GM23338 (cell line): Measurements from ENCODE around the gene IGFLR1. TPM values are rescaled to one million over a fixed set of nuclear protein-coding genes. Genes with fewer than 3 reads are reported as not detected.

Experiments used
- ATAC-seq: fragments of 200-7000 bp; cut with Tn5 transposase; 3 replicates; pipeline ENCODE4 v1.9.1; 2020
- DNase-seq: peaks from one replicate; pipeline ENCODE4 v3.0.0-alpha.2; 2015; ENCODE audit warnings: low spot score
- H2AFZ ChIP-seq: fragments of 200-600 bp; sonication (generic); 2 replicates; pipeline ENCODE4 v1.8.0; 2016; ENCODE audit warnings: antibody characterized with exemption, mild to moderate bottlenecking, moderate library complexity
- H3F3A ChIP-seq: fragments of 200-600 bp; sonication (generic); replicated peaks from 2 replicates; pipeline ENCODE4 v1.8.0; 2017; ENCODE audit warnings: antibody characterized with exemption, mixed run types, low read depth
- H3K27ac ChIP-seq: fragments of 200-600 bp; sonication (generic); 2 replicates; pipeline ENCODE4 v1.6.1; 2016; ENCODE audit warnings: low read depth
- H3K27me3 ChIP-seq: fragments of 200-600 bp; sonication (generic); 2 replicates; pipeline ENCODE4 v1.8.0; 2016; ENCODE audit warnings: mild to moderate bottlenecking, mixed run types, moderate library complexity; ENCODE audit not compliant: insufficient read depth
- H3K36me3 ChIP-seq: fragments of 200-600 bp; sonication (generic); 2 replicates; pipeline ENCODE4 v1.8.0; 2016; ENCODE audit warnings: mild to moderate bottlenecking; ENCODE audit not compliant: insufficient read depth
- H3K4me1 ChIP-seq: fragments of 200-600 bp; sonication (generic); 2 replicates; pipeline ENCODE4 v1.8.0; 2016; ENCODE audit warnings: mild to moderate bottlenecking, moderate library complexity; ENCODE audit not compliant: insufficient read depth
- H3K4me2 ChIP-seq: fragments of 200-600 bp; sonication (generic); 2 replicates; pipeline ENCODE4 v1.7.1; 2017; ENCODE audit warnings: mixed run types
- H3K4me3 ChIP-seq: fragments of 200-600 bp; sonication (generic); 2 replicates; pipeline ENCODE4 v1.6.1; 2016; ENCODE audit warnings: mixed run types
- H3K79me2 ChIP-seq: fragments of 200-600 bp; sonication (generic); replicated peaks from 2 replicates; pipeline ENCODE4 v1.8.0; 2017; ENCODE audit warnings: mild to moderate bottlenecking; ENCODE audit not compliant: insufficient read depth
- H3K9me2 ChIP-seq: fragments of 200-600 bp; sonication (generic); 2 replicates; pipeline ENCODE4 v1.8.0; 2017; ENCODE audit not compliant: insufficient read depth
- H4K20me1 ChIP-seq: fragments of 200-600 bp; sonication (generic); replicated peaks from 2 replicates; pipeline ENCODE4 v1.8.0; 2017; ENCODE audit warnings: mild to moderate bottlenecking; ENCODE audit not compliant: insufficient read depth
- H3K27ac Mint-ChIP-seq: 2 replicates; pipeline ENCODE4 v1.8.0; 2020; ENCODE audit warnings: inconsistent platforms, mild to moderate bottlenecking, moderate library complexity, mixed read lengths
- H3K27me3 Mint-ChIP-seq: 3 replicates; pipeline ENCODE4 v1.8.0; 2022; ENCODE audit warnings: low read depth, mild to moderate bottlenecking, moderate library complexity, mixed read lengths, inconsistent platforms; ENCODE audit not compliant: insufficient read depth, poor library complexity
- H3K36me3 Mint-ChIP-seq: 3 replicates; pipeline ENCODE4 v1.8.0; 2021; ENCODE audit warnings: low read depth, mild to moderate bottlenecking, inconsistent platforms, moderate library complexity, mixed read lengths
- H3K4me1 Mint-ChIP-seq: 3 replicates; pipeline ENCODE4 v1.8.0; 2020; ENCODE audit warnings: mild to moderate bottlenecking, inconsistent platforms, mixed read lengths
- H3K4me3 Mint-ChIP-seq: 3 replicates; pipeline ENCODE4 v1.8.0; 2021; ENCODE audit warnings: moderate library complexity, mild to moderate bottlenecking, inconsistent platforms, mixed read lengths
- H3K9me3 Mint-ChIP-seq: 3 replicates; pipeline ENCODE4 v1.8.0; 2020; ENCODE audit warnings: moderate library complexity, mild to moderate bottlenecking, inconsistent platforms, mixed read lengths
- CTCF ChIP-seq, 2 experiments: fragments of 200-600 bp in 1 of 2; sonication (generic) in 1 of 2; conservative IDR thresholded peaks; 2 replicates each; pipeline versions ENCODE4 v1.5.1 to v1.6.1; 2016 to 2017; ENCODE audit warnings: antibody characterized with exemption in 2 of 2, low read depth in 2 of 2, mild to moderate bottlenecking in 2 of 2, moderate library complexity in 1 of 2
- ETS1 ChIP-seq: IDR thresholded peaks from 2 replicates; pipeline ENCODE4 v1.6.1; 2016; ENCODE audit warnings: antibody characterized with exemption
- EZH2phosphoT487 ChIP-seq: fragments of 200-600 bp; sonication (generic); IDR thresholded peaks from one replicate; pipeline ENCODE4 v1.8.1; 2018; ENCODE audit warnings: antibody characterized with exemption; ENCODE audit not compliant: unreplicated experiment
- NANOG ChIP-seq: IDR thresholded peaks from 2 replicates; pipeline ENCODE4 v1.6.1; 2016; ENCODE audit warnings: antibody characterized with exemption, borderline replicate concordance
- REST ChIP-seq: IDR thresholded peaks from one replicate; pipeline ENCODE4 v1.6.1; 2018; ENCODE audit warnings: antibody characterized with exemption; ENCODE audit not compliant: unreplicated experiment
- ZNF114 ChIP-seq: fragments of 250-450 bp; sonication (Bioruptor Pico); IDR thresholded peaks from 2 replicates; pipeline ENCODE4 v1.5.0; 2020; ENCODE audit warnings: mild to moderate bottlenecking, moderate library complexity
- polyA plus RNA-seq: library from polyadenylated mRNA; unstranded; fragments of >200 nt; fragmentation: Nextera tagmentation; extraction: Ambion mirVana; gene quantifications from 2 replicates; pipeline ENCODE4 v1.2.1, GENCODE V29; 2016
- total RNA-seq: library from RNA; depleted of rRNA; stranded (reverse); fragments of >200 nt; shearing (Covaris generic); gene quantifications from 2 replicates; pipeline ENCODE4 v1.2.3, GENCODE V29; 2014
- TF ChIP-seq, protein P1 (sequence below): fragments of 250-450 bp; sonication (Bioruptor Pico); IDR thresholded peaks from 2 replicates; pipeline ENCODE4 v1.5.0; 2020; ENCODE audit warnings: mild to moderate bottlenecking, moderate library complexity

Gene IGFLR1
- total and polyA plus RNA-seq, 2 experiments from 2014 or later: 14.4 to 17.8 TPM

GRCh38 chr19:35788205-35788960 lies 46.1 kb upstream of the IGFLR1 start:
- H3F3A ChIP-seq: 0 out of 2 replicates have a peak, but pooled peaks cover 4% of the 10 kb centered on the region
- H3K27me3 ChIP-seq: no peaks in the 10 kb centered on the region
- H3K9me2 ChIP-seq: no peaks in the 10 kb centered on the region
- no peak overlapping the region for H3K4me2 ChIP-seq
- DNase-seq: no peak
- peaks cover 5% of the 10 kb centered on the region; the same call in 1 of the 2 replicates for H3K4me1 ChIP-seq
- Mint-ChIP-seq H3K27me3 (peaks cover 22% of the 10 kb centered on the region), H3K36me3 (no peaks in the 10 kb centered on the region; the same call in 2 of the 3 replicates), H3K9me3 (no peaks in the 10 kb centered on the region), H3K4me1 (peaks cover 20% of the 10 kb centered on the region), H3K4me3 (no peak overlapping the region; the same call in 2 of the 3 replicates), H3K27ac (no peak overlapping the region)
- no peak overlapping the region for H3K27ac ChIP-seq
- no peak overlapping the region for H2AFZ ChIP-seq
- TF ChIP-seq NANOG: no peak
- no peak for TF ChIP-seq ETS1
- TF ChIP-seq REST: no peak
- TF ChIP-seq EZH2phosphoT487: no peak
- TF ChIP-seq CTCF (conservative IDR thresholded peaks at IDR 0.05; ENCODE audit: low read depth in 2 of 2): no peak
- TF ChIP-seq ZNF114 (CRISPR knock-in tag): no peak
- no peaks in the 10 kb centered on the region for H4K20me1 ChIP-seq
- H3K36me3 ChIP-seq: no peaks in the 10 kb centered on the region
- no peak for ATAC-seq
- no peak overlapping the region for H3K4me3 ChIP-seq
- no peaks in the 10 kb centered on the region for H3K79me2 ChIP-seq

DNA sequence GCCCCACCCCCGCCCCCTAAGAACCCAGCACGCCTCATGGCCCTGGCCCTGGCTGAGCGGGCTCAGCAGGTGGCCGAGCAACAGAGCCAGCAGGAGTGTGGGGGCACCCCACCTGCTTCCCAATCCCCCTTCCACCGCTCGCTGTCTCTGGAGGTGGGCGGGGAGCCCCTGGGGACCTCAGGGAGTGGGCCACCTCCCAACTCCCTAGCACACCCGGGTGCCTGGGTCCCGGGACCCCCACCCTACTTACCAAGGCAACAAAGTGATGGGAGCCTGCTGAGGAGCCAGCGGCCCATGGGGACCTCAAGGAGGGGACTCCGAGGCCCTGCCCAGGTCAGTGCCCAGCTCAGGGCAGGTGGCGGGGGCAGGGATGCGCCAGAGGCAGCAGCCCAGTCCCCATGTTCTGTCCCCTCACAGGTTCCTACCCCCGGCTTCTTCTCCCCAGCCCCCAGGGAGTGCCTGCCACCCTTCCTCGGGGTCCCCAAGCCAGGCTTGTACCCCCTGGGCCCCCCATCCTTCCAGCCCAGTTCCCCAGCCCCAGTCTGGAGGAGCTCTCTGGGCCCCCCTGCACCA lies 45.1 kb upstream of the IGFLR1 start:
- peaks cover 5% of the 10 kb centered on the region; the same call in 1 of the 2 replicates for H3K4me1 ChIP-seq
- H3K27me3 Mint-ChIP-seq: peaks cover 25% of the 10 kb centered on the region
- no peak overlapping the region for H3K4me3 Mint-ChIP-seq
- H3K9me3 Mint-ChIP-seq: no peaks in the 10 kb centered on the region
- H3K27me3 ChIP-seq: no peaks in the 10 kb centered on the region
- H3K4me1 Mint-ChIP-seq: peaks cover 26% of the 10 kb centered on the region
- H3K4me2 ChIP-seq: no peak overlapping the region
- H3K79me2 ChIP-seq: no peaks in the 10 kb centered on the region
- no peak overlapping the region for H3K27ac ChIP-seq
- peaks cover 6% of the 10 kb centered on the region; the same call in 1 of the 3 replicates for H3K36me3 Mint-ChIP-seq
- DNase-seq (no peak), ATAC-seq (no peak)
- H3K4me3 ChIP-seq: no peak overlapping the region
- no peaks in the 10 kb centered on the region for H4K20me1 ChIP-seq
- H3K9me2 ChIP-seq: no peaks in the 10 kb centered on the region
- no peaks in the 10 kb centered on the region for H3K36me3 ChIP-seq
- H3F3A ChIP-seq: 0 out of 2 replicates have a peak, but pooled peaks cover 4% of the 10 kb centered on the region
- H2AFZ ChIP-seq: no peak overlapping the region
- H3K27ac Mint-ChIP-seq: no peak overlapping the region
- TF ChIP-seq, protein P1, sequence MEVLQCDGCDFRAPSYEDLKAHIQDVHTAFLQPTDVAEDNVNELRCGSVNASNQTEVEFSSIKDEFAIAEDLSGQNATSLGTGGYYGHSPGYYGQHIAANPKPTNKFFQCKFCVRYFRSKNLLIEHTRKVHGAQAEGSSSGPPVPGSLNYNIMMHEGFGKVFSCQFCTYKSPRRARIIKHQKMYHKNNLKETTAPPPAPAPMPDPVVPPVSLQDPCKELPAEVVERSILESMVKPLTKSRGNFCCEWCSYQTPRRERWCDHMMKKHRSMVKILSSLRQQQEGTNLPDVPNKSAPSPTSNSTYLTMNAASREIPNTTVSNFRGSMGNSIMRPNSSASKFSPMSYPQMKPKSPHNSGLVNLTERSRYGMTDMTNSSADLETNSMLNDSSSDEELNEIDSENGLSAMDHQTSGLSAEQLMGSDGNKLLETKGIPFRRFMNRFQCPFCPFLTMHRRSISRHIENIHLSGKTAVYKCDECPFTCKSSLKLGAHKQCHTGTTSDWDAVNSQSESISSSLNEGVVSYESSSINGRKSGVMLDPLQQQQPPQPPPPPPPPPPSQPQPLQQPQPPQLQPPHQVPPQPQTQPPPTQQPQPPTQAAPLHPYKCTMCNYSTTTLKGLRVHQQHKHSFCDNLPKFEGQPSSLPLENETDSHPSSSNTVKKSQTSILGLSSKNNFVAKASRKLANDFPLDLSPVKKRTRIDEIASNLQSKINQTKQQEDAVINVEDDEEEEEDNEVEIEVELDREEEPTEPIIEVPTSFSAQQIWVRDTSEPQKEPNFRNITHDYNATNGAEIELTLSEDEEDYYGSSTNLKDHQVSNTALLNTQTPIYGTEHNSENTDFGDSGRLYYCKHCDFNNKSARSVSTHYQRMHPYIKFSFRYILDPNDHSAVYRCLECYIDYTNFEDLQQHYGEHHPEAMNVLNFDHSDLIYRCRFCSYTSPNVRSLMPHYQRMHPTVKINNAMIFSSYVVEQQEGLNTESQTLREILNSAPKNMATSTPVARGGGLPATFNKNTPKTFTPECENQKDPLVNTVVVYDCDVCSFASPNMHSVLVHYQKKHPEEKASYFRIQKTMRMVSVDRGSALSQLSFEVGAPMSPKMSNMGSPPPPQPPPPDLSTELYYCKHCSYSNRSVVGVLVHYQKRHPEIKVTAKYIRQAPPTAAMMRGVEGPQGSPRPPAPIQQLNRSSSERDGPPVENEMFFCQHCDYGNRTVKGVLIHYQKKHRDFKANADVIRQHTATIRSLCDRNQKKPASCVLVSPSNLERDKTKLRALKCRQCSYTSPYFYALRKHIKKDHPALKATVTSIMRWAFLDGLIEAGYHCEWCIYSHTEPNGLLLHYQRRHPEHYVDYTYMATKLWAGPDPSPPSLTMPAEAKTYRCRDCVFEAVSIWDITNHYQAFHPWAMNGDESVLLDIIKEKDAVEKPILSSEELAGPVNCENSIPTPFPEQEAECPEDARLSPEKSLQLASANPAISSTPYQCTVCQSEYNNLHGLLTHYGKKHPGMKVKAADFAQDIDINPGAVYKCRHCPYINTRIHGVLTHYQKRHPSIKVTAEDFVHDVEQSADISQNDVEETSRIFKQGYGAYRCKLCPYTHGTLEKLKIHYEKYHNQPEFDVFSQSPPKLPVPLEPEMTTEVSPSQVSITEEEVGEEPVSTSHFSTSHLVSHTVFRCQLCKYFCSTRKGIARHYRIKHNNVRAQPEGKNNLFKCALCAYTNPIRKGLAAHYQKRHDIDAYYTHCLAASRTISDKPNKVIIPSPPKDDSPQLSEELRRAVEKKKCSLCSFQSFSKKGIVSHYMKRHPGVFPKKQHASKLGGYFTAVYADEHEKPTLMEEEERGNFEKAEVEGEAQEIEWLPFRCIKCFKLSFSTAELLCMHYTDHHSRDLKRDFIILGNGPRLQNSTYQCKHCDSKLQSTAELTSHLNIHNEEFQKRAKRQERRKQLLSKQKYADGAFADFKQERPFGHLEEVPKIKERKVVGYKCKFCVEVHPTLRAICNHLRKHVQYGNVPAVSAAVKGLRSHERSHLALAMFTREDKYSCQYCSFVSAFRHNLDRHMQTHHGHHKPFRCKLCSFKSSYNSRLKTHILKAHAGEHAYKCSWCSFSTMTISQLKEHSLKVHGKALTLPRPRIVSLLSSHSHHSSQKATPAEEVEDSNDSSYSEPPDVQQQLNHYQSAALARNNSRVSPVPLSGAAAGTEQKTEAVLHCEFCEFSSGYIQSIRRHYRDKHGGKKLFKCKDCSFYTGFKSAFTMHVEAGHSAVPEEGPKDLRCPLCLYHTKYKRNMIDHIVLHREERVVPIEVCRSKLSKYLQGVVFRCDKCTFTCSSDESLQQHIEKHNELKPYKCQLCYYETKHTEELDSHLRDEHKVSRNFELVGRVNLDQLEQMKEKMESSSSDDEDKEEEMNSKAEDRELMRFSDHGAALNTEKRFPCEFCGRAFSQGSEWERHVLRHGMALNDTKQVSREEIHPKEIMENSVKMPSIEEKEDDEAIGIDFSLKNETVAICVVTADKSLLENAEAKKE (CRISPR knock-in tag): no peak
- TF ChIP-seq EZH2phosphoT487: no peak
- no peak for TF ChIP-seq NANOG
